ENCODE measurements around the gene VASN. TPM values are rescaled to one million over a fixed set of nuclear protein-coding genes. Genes with fewer than 3 reads are reported as not detected.
"Not testable (repeated sequence)": the region's sequence is repeated elsewhere in the genome, so short reads cannot be mapped to it uniquely, and the experiment has no call there.

The VASN gene
- total RNA-seq, 2 experiments from 2014 or later = not detected

DNA sequence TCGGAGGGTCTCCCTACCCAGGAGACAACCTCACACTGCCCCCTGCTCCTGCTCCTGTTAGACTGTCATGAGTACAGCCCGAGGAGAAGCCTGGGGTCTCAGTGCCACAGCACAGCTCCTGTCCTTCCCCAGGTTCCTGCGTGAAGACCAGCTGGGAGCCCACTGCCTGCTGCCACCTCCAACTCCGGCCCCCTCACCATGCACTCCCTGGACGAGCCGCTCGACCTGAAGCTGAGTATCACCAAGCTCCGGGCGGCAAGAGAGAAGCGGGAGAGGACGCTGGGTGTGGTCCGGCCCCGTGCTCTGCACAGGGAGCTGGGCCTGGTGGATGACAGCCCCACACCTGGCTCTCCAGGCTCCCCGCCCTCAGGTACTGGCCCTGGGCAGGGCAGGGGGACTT is 39.6 kb upstream of the VASN start:
- Mint-ChIP-seq H3K9me3 (ENCODE audit: low read depth) (no peaks in the 10 kb centered on the region), H3K36me3 (no peaks in the 10 kb centered on the region), H3K27me3 (peaks cover 6% of the 10 kb centered on the region), H3K27ac (no peak overlapping the region), H3K4me3 (no peak overlapping the region), H3K4me1 (peaks cover 3% of the 10 kb centered on the region)
- no peak for DNase-seq
- no peak for ATAC-seq
- CTCF ChIA-PET = interaction anchor here (1.2 to 7.5 kb wide), 7 partner anchors 7 to 349 kb away, joined by 3 to 101 read pairs (median 5); no protein-coding TSS in a partner anchor

- no peak for ATAC-seq
- Mint-ChIP-seq H3K27ac (no peak overlapping the region), H3K4me3 (no peak overlapping the region), H3K27me3 (peaks cover 6% of the 10 kb centered on the region), H3K4me1 (peaks cover 3% of the 10 kb centered on the region), H3K9me3 (ENCODE audit: low read depth) (no peaks in the 10 kb centered on the region), H3K36me3 (no peaks in the 10 kb centered on the region)
- CTCF ChIA-PET = interaction anchor here (1.2 to 7.5 kb wide), 5 partner anchors 26 to 350 kb away, joined by 3 to 101 read pairs (median 6); no protein-coding TSS in a partner anchor
- no peak for DNase-seq
These were observed 38.9 kb upstream of the VASN start for GRCh38 chr16:4332623-4333307.

GRCh38 chr16:4333308-4333638 is 38.4 kb upstream of the VASN start:
- CTCF ChIA-PET = interaction anchor here (1.6 kb wide), 1 partner anchor 27 kb away, joined by 5 read pairs; no protein-coding TSS in a partner anchor
- Mint-ChIP-seq H3K4me3 (no peak overlapping the region), H3K9me3 (ENCODE audit: low read depth) (no peaks in the 10 kb centered on the region), H3K27ac (no peak overlapping the region), H3K36me3 (no peaks in the 10 kb centered on the region), H3K4me1 (peaks cover 2% of the 10 kb centered on the region), H3K27me3 (peaks cover 6% of the 10 kb centered on the region)
- ATAC-seq = no peak
- no peak for DNase-seq

GRCh38 chr16:4333714-4334113 is 37.9 kb upstream of the VASN start:
- H3K27ac Mint-ChIP-seq; H3K4me3 Mint-ChIP-seq; DNase-seq; H3K27me3 Mint-ChIP-seq; H3K36me3 Mint-ChIP-seq; H3K4me1 Mint-ChIP-seq; CTCF ChIA-PET; ATAC-seq; H3K9me3 Mint-ChIP-seq (ENCODE audit: low read depth): not testable (repeated sequence)

GRCh38 chr16:4334724-4335495 is 36.7 kb upstream of the VASN start:
- H3K9me3 Mint-ChIP-seq (ENCODE audit: low read depth) = no peaks in the 10 kb centered on the region
- no peaks in the 10 kb centered on the region for H3K36me3 Mint-ChIP-seq
- ATAC-seq (no peak), DNase-seq (no peak)
- CTCF ChIA-PET = interaction anchor here (1.5 kb wide), 1 partner anchor 8 kb away, joined by 4 read pairs; no protein-coding TSS in a partner anchor
- no peaks in the 10 kb centered on the region for H3K27me3 Mint-ChIP-seq
- no peaks in the 10 kb centered on the region for H3K4me1 Mint-ChIP-seq
- H3K4me3 Mint-ChIP-seq = no peak overlapping the region
- no peak overlapping the region for H3K27ac Mint-ChIP-seq

- Mint-ChIP-seq H3K27ac (no peak overlapping the region), H3K4me1 (no peaks in the 10 kb centered on the region), H3K4me3 (no peak overlapping the region), H3K27me3 (no peaks in the 10 kb centered on the region), H3K36me3 (no peaks in the 10 kb centered on the region), H3K9me3 (ENCODE audit: low read depth) (no peaks in the 10 kb centered on the region)
- DNase-seq (no peak), ATAC-seq (no peak)
- CTCF ChIA-PET = interaction anchor here (1.0 to 2.0 kb wide), 2 partner anchors 15 to 48 kb away, joined by 3 to 9 read pairs; no protein-coding TSS in a partner anchor
These were observed 34.7 kb upstream of the VASN start for GRCh38 chr16:4336701-4337539.

GRCh38 chr16:4337540-4338088 is 34.0 kb upstream of the VASN start:
- no peaks in the 10 kb centered on the region for H3K4me1 Mint-ChIP-seq
- ATAC-seq = no peak
- no peak for DNase-seq

GRCh38 chr16:4338125-4338582 is 33.5 kb upstream of the VASN start:
- Mint-ChIP-seq H3K27me3 (no peaks in the 10 kb centered on the region), H3K4me1 (no peaks in the 10 kb centered on the region), H3K27ac (no peak overlapping the region), H3K9me3 (ENCODE audit: low read depth) (no peaks in the 10 kb centered on the region), H3K4me3 (no peak overlapping the region), H3K36me3 (no peaks in the 10 kb centered on the region)
- ATAC-seq (no peak), DNase-seq (no peak)
- CTCF ChIA-PET = interaction anchor here (1.8 to 2.0 kb wide), 2 partner anchors 10 to 49 kb away, joined by 5 to 9 read pairs; no protein-coding TSS in a partner anchor

More at GRCh38 chr16:4337540-4338088, 34.0 kb upstream of the VASN start:
- no peaks in the 10 kb centered on the region for H3K36me3 Mint-ChIP-seq
- H3K9me3 Mint-ChIP-seq (ENCODE audit: low read depth) = no peaks in the 10 kb centered on the region
- no peak overlapping the region for H3K27ac Mint-ChIP-seq
- CTCF ChIA-PET = interaction anchor here (1.8 to 2.0 kb wide), 2 partner anchors 9 to 49 kb away, joined by 5 to 9 read pairs; no protein-coding TSS in a partner anchor
- no peaks in the 10 kb centered on the region for H3K27me3 Mint-ChIP-seq
- no peak overlapping the region for H3K4me3 Mint-ChIP-seq

DNA sequence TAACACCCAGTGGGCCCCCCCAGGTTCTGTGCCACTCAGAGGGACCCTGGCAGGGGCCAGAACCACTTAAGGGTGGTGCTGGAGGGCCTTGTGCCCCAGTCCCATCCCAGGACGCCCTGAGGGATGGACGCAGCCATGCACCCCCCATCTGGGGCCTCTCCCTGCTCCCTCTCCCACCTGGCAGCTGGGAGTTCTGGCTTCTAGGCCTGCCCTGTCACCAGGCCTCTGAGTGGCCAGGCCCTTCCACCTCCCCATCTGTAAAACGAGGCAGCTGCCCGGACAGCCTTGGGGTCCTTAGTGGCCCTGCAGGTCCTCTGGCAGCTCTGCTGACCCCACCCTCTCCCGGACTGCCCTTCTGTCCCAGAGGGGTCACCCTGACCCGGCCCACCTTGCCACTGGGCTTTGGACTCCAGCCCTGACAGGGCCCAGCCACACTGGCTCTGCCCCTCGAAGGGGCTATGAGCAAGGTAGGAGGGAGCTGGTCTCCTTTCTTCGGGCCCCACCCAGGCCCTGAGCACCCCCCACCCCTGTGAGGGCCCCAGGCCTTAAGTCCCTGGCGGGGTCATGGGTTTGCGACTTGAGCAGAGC is 32.8 kb upstream of the VASN start:
- no peaks in the 10 kb centered on the region for H3K27me3 Mint-ChIP-seq
- ATAC-seq (no peak), DNase-seq (no peak)
- no peak overlapping the region for H3K27ac Mint-ChIP-seq
- CTCF ChIA-PET = interaction anchor here (0.9 to 2.0 kb wide), 5 partner anchors 7 to 85 kb away, joined by 3 to 9 read pairs (median 5); no protein-coding TSS in a partner anchor
- H3K4me1 Mint-ChIP-seq = no peaks in the 10 kb centered on the region
- no peaks in the 10 kb centered on the region for H3K9me3 Mint-ChIP-seq (ENCODE audit: low read depth)
- no peak overlapping the region for H3K4me3 Mint-ChIP-seq
- H3K36me3 Mint-ChIP-seq = no peaks in the 10 kb centered on the region

GRCh38 chr16:4339455-4339854 is 32.2 kb upstream of the VASN start:
- CTCF ChIA-PET = interaction anchor here (0.6 to 2.0 kb wide), 6 partner anchors 8 to 103 kb away, joined by 3 to 9 read pairs (median 4); no protein-coding TSS in a partner anchor
- Mint-ChIP-seq H3K36me3 (no peaks in the 10 kb centered on the region), H3K27me3 (no peaks in the 10 kb centered on the region), H3K27ac (no peak overlapping the region), H3K4me1 (no peaks in the 10 kb centered on the region), H3K9me3 (ENCODE audit: low read depth) (no peaks in the 10 kb centered on the region), H3K4me3 (no peak overlapping the region)
- DNase-seq (no peak), ATAC-seq (no peak)

GRCh38 chr16:4339909-4340308 is 31.7 kb upstream of the VASN start:
- Mint-ChIP-seq H3K27me3 (no peaks in the 10 kb centered on the region), H3K4me3 (no peak overlapping the region), H3K4me1 (peaks cover 2% of the 10 kb centered on the region), H3K9me3 (ENCODE audit: low read depth) (no peaks in the 10 kb centered on the region), H3K27ac (no peak overlapping the region), H3K36me3 (no peaks in the 10 kb centered on the region)
- CTCF ChIA-PET = interaction anchor here (0.6 to 1.5 kb wide), 4 partner anchors 9 to 103 kb away, joined by 3 to 4 read pairs (median 3); no protein-coding TSS in a partner anchor
- ATAC-seq = no peak
- DNase-seq = no peak

DNA sequence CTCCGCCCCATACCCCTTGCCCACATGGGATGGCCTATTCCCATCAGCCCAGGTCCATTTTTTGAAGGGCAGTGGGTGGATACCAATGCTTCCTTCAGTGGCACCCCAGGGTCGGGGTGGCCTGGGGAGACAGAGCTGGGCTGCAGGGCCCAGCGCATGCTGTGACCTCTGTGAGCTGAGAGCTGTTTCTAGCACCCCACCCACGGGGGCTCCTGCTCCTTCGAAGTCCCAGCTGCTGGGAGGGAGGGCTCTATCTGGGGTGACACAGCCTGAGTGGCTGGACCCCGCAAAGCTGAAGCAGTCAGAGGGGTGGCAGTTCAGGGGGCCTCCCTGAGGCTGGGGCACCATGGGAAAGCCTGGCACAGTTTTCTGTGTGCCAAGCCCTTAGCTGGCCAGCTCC is 31.2 kb upstream of the VASN start:
- H3K27ac Mint-ChIP-seq = no peak overlapping the region

More for the DNA sequence above, 31.2 kb upstream of the VASN start:
- H3K36me3 Mint-ChIP-seq = no peaks in the 10 kb centered on the region
- CTCF ChIA-PET = interaction anchor here (0.9 to 1.5 kb wide), 2 partner anchors 9 to 86 kb away, joined by 3 read pairs; no protein-coding TSS in a partner anchor
- DNase-seq = no peak
- ATAC-seq = no peak
- H3K27me3 Mint-ChIP-seq = no peaks in the 10 kb centered on the region
- no peaks in the 10 kb centered on the region for H3K9me3 Mint-ChIP-seq (ENCODE audit: low read depth)
- H3K4me3 Mint-ChIP-seq = no peak overlapping the region
- peaks cover 3% of the 10 kb centered on the region for H3K4me1 Mint-ChIP-seq

Data from activated CD8-positive, alpha-beta memory T cell treated with anti-CD3 and anti-CD28 coated beads, Interleukin-2, amount 10 ng/mL, durations not matched to agents 7 days and 5 days (primary cell).